ENCODE measurements around the gene EXOC8. TPM values are rescaled to one million over a fixed set of nuclear protein-coding genes. Genes with fewer than 3 reads are reported as not detected.

Gene EXOC8
- total and polyA plus RNA-seq, 10 donors, result 4.7 to 23.6 (median 20.1) TPM

GRCh38 chr1:231332761-231333160, 4.9 kb downstream of the EXOC8 start:
- TF ChIP-seq POLR2AphosphoS5 (IDR thresholded peaks at IDR 0.05) (no peak), CTCF (IDR thresholded peaks at IDR 0.05 in 8 of 11, conservative IDR thresholded peaks at IDR 0.05 in 3 of 11) (no peak), POLR2A (IDR thresholded peaks at IDR 0.05) (no peak)
- DNase-seq, result no peak
- intact Hi-C loops (cut with DNase I; ENCODE audit: low total_unique reads), result loop anchor here (10.0 kb wide), 1 partner anchor 88 kb away; the partner anchor contains the start of gene GNPAT
- H3K9me3 ChIP-seq, result no peaks in the 10 kb centered on the region
- WGBS, 5 donors, result 95 to 98% (median 98%) methylated on average over 1 of the region's 1 CpG
- H3K27ac ChIP-seq, result no peak overlapping the region
- H3K4me3 ChIP-seq, result peak overlapping the region in 1 of 8 donors; percentile 4
- peaks cover 39 to 60% (median 49%) of the 10 kb centered on the region in 6 donors for H3K4me1 ChIP-seq
- H3K27me3 ChIP-seq (replicated peaks in 1 of 7), result no peaks in the 10 kb centered on the region
- peaks cover 0 to 33% (median 6%) of the 10 kb centered on the region in 6 donors for H3K36me3 ChIP-seq

- H3K36me3 ChIP-seq, result peaks cover 0 to 23% (median 3%) of the 10 kb centered on the region in 6 donors
- no peaks in the 10 kb centered on the region for H3K27me3 ChIP-seq (replicated peaks in 1 of 7)
- WGBS, 5 donors, result 75 to 91% (median 89%) methylated on average over 7 of the region's 7 CpGs
- intact Hi-C loops (cut with DNase I; ENCODE audit: low total_unique reads), result no loop called here
- no peak for TF ChIP-seq CTCF (IDR thresholded peaks at IDR 0.05 in 8 of 11, conservative IDR thresholded peaks at IDR 0.05 in 3 of 11)
- TF ChIP-seq POLR2AphosphoS5 (IDR thresholded peaks at IDR 0.05), result no peak
- no peak for TF ChIP-seq POLR2A (IDR thresholded peaks at IDR 0.05)
- H3K4me3 ChIP-seq, result no peak overlapping the region
- no peaks in the 10 kb centered on the region for H3K9me3 ChIP-seq
- no peak for DNase-seq
- peaks cover 16 to 32% (median 24%) of the 10 kb centered on the region in 6 donors for H3K4me1 ChIP-seq
- H3K27ac ChIP-seq, result no peak overlapping the region
Measured at GRCh38 chr1:231329483-231329882, 8.2 kb downstream of the EXOC8 start.

GRCh38 chr1:231327617-231328016, 10.0 kb downstream of the EXOC8 start:
- H3K27me3 ChIP-seq (replicated peaks in 1 of 7), result no peaks in the 10 kb centered on the region
- WGBS, 5 donors, result 88 to 91% (median 89%) methylated on average over 5 of the region's 5 CpGs
- no peak overlapping the region for H3K4me3 ChIP-seq
- TF ChIP-seq POLR2AphosphoS5 (IDR thresholded peaks at IDR 0.05) (no peak), POLR2A (IDR thresholded peaks at IDR 0.05) (no peak), CTCF (IDR thresholded peaks at IDR 0.05 in 8 of 11, conservative IDR thresholded peaks at IDR 0.05 in 3 of 11) (no peak)
- H3K36me3 ChIP-seq, result peaks cover 0 to 19% (median 2%) of the 10 kb centered on the region in 6 donors
- no peaks in the 10 kb centered on the region for H3K9me3 ChIP-seq
- peaks cover 0 to 14% (median 5%) of the 10 kb centered on the region in 6 donors for H3K4me1 ChIP-seq
- intact Hi-C loops (cut with DNase I; ENCODE audit: low total_unique reads), result no loop called here
- no peak overlapping the region for H3K27ac ChIP-seq
- DNase-seq, result no peak

GRCh38 chr1:231326248-231326647, 11.4 kb downstream of the EXOC8 start:
- WGBS, 5 donors, result 79 to 94% (median 83%) methylated on average over 1 of the region's 1 CpG

More at GRCh38 chr1:231326248-231326647, 11.4 kb downstream of the EXOC8 start:
- Histone ChIP-seq H3K4me1 (no peaks in the 10 kb centered on the region), H3K9me3 (no peaks in the 10 kb centered on the region), H3K4me3 (no peak overlapping the region), H3K27ac (no peak overlapping the region), H3K36me3 (peaks cover 0 to 6% (median 0%) of the 10 kb centered on the region in 6 donors), H3K27me3 (replicated peaks in 1 of 7) (no peaks in the 10 kb centered on the region)
- no peak for DNase-seq
- TF ChIP-seq POLR2AphosphoS5 (IDR thresholded peaks at IDR 0.05) (no peak), POLR2A (IDR thresholded peaks at IDR 0.05) (no peak), CTCF (IDR thresholded peaks at IDR 0.05 in 8 of 11, conservative IDR thresholded peaks at IDR 0.05 in 3 of 11) (no peak)
- intact Hi-C loops (cut with DNase I; ENCODE audit: low total_unique reads), result no loop called here

Data from spleen (tissue), 11 donors.